Measurements from ENCODE around the gene ZNF625. TPM values are rescaled to one million over a fixed set of nuclear protein-coding genes. Genes with fewer than 3 reads are reported as not detected.

The ZNF625 gene
- total and polyA plus RNA-seq, 11 donors = 1.00 to 7.2 (median 4.0) TPM

DNA sequence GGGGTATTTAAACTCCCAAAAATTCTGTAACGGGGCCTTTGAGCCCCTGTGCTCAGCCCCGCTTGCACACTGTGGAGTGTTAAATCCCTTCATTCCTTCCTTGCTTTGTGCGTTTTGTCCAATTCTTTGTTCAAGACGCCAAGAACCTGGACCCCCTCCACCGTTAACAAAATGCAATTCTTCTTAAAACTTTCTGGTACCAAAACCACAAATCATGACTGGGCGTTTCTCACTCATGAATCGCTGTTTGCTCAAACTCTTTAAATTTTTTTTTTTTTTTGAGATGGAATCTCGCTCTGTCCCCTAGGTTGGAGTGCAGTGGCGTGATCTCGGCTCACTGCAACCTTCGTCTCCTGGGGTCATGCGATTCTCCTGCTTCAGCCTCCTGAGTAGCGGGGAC, 17.3 kb downstream of the ZNF625 start:
- Histone ChIP-seq H3K4me3 (peak overlapping the region; percentile 60 to 98 (median 86)), H3K27ac (peak overlapping the region in 6 of 12 donors; percentile 72 to 91 (median 86)), H3K36me3 (peaks cover 0 to 40% (median 31%) of the 10 kb centered on the region in 9 donors), H3K9me3 (peaks cover 0 to 7% (median 0%) of the 10 kb centered on the region in 12 donors), H3K4me1 (peaks cover 3 to 25% (median 19%) of the 10 kb centered on the region in 12 donors), H3K27me3 (no peaks in the 10 kb centered on the region)
- TF ChIP-seq POLR2A (IDR thresholded peaks at IDR 0.05) = no peak
- TF ChIP-seq, protein P1, sequence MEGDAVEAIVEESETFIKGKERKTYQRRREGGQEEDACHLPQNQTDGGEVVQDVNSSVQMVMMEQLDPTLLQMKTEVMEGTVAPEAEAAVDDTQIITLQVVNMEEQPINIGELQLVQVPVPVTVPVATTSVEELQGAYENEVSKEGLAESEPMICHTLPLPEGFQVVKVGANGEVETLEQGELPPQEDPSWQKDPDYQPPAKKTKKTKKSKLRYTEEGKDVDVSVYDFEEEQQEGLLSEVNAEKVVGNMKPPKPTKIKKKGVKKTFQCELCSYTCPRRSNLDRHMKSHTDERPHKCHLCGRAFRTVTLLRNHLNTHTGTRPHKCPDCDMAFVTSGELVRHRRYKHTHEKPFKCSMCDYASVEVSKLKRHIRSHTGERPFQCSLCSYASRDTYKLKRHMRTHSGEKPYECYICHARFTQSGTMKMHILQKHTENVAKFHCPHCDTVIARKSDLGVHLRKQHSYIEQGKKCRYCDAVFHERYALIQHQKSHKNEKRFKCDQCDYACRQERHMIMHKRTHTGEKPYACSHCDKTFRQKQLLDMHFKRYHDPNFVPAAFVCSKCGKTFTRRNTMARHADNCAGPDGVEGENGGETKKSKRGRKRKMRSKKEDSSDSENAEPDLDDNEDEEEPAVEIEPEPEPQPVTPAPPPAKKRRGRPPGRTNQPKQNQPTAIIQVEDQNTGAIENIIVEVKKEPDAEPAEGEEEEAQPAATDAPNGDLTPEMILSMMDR (IDR thresholded peaks at IDR 0.05) = no peak
- WGBS, 4 donors = 36 to 51% (median 47%) methylated on average over 13 of the region's 13 CpGs
- DNase-seq (no peak), ATAC-seq (no peak)
- intact Hi-C loops (cut with DNase I) = loop anchor here in 3 of 10 donors (5.0 to 10.0 kb wide), 4 partner anchors 54 to 344 kb away; partner anchors contain the start of genes ZNF491 (in 1 of the 3) and ZNF69 (in 1 of the 3)

DNA sequence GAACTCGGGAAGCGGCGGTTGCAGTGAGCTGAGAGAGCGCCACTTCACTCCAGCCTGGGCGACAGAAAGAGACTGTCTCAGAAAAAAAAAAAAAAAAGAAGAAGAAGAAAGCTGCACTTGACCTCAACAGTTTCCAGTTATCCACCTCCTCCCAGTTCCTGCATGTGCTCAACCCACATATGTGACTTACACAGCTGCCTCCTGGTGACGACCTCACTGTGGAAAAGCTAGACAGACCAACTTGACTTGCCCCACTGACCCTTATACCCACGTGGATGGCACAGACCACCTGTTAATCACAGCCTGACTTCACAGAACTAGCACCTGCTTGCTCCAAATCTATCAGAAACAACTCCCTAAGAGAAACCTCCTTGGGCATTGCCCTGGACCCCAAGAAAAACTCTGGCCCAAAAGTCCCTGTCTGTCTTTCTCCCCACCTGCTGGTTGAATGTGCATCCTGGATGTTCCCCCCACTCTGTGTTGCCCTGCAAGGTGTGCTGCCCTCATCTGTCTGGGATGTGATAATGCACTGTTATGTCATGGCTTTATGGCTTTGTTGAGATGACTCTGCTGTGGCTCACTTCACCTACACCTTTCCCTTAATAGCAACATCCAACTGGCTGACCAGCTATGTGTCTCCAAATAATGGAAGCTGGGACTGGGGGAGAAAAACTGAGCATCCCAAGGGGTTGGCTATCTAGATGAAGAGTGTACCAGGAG, 19.2 kb downstream of the ZNF625 start:
- peaks cover 8 to 51% (median 46%) of the 10 kb centered on the region in 9 donors for H3K36me3 ChIP-seq
- no peak for ATAC-seq

DNA sequence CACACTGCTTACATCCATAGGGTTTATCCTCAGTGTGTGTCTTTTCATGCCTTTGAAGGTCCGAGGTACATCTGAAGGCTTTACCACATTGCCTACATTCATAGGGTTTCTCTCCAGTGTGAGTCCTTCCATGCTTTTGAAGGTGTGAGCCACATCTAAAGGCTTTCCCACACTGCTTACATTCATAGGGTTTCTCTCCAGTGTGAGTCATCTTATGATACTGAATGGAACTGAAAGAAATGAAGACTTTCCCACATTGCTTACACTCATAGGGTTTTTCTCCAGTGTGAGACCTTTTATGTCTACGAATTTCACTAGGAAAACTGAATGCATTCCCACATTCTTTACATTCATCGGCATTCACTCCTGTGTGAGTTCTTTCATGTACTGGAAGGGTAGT, 23.5 kb downstream of the ZNF625 start:
- intact Hi-C loops (cut with DNase I) = loop anchor here in 2 of 10 donors (10.0 kb wide), 3 partner anchors 48 to 338 kb away; partner anchors contain the start of genes ZNF491 (in 1 of the 2) and ZNF69 (in 1 of the 2)
- Histone ChIP-seq H3K4me1 (peaks cover 0 to 3% (median 0%) of the 10 kb centered on the region in 12 donors), H3K4me3 (no peak overlapping the region), H3K27ac (no peak overlapping the region), H3K9me3 (peaks cover 0 to 56% (median 23%) of the 10 kb centered on the region in 12 donors), H3K27me3 (no peaks in the 10 kb centered on the region), H3K36me3 (peaks cover 8 to 54% (median 49%) of the 10 kb centered on the region in 9 donors)
- ATAC-seq (no peak), DNase-seq (no peak)
- WGBS, 4 donors = 95 to 98% (median 96%) methylated on average over 3 of the region's 3 CpGs
- no peak for TF ChIP-seq POLR2A (IDR thresholded peaks at IDR 0.05)
- TF ChIP-seq, protein P1 (IDR thresholded peaks at IDR 0.05) = no peak

More for the DNA sequence above, 19.2 kb downstream of the ZNF625 start:
- H3K27me3 ChIP-seq = no peaks in the 10 kb centered on the region
- intact Hi-C loops (cut with DNase I) = loop anchor here in 3 of 10 donors (5.0 to 10.0 kb wide), 4 partner anchors 53 to 343 kb away; partner anchors contain the start of genes ZNF491 (in 1 of the 3) and ZNF69 (in 1 of the 3)
- no peak overlapping the region for H3K4me3 ChIP-seq
- peaks cover 0 to 26% (median 13%) of the 10 kb centered on the region in 12 donors for H3K9me3 ChIP-seq
- H3K4me1 ChIP-seq = peaks cover 3 to 25% (median 19%) of the 10 kb centered on the region in 12 donors
- TF ChIP-seq POLR2A (IDR thresholded peaks at IDR 0.05) = no peak
- TF ChIP-seq, protein P1 (IDR thresholded peaks at IDR 0.05) = peak in 10 of 12 donors; percentile 8 to 51 (median 38)
- DNase-seq = no peak
- no peak overlapping the region for H3K27ac ChIP-seq
- 79 to 81% (median 80%) methylated on average over 7 of the region's 7 CpGs for WGBS, 4 donors

DNA sequence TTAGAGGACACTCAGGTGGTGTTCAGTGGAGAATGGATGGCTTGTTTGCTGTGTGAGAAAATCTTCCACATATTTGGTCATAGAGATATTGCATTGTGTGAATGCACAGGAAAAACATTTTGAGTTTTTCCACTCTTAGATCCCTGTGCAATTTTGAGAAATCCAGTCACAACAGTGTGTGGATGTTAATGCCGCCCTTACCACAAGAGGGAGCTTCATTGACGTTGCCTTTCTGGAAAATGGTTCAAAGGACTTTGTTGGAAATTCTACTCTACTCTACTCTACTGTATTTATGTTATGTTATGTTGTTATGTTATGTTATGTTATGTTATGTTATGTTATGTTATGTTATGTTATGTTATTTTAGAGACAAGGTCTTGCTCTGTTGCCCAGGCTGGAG, 29.8 kb downstream of the ZNF625 start:
- intact Hi-C loops (cut with DNase I) = no loop called here
- no peaks in the 10 kb centered on the region for H3K27me3 ChIP-seq
- H3K27ac ChIP-seq = no peak overlapping the region
- TF ChIP-seq POLR2A (IDR thresholded peaks at IDR 0.05) = no peak
- TF ChIP-seq, protein P1 (IDR thresholded peaks at IDR 0.05) = peak; percentile 22 to 65 (median 43)
- 22 to 38% (median 27%) methylated on average over 2 of the region's 2 CpGs for WGBS, 4 donors
- H3K4me3 ChIP-seq = no peak overlapping the region
- no peaks in the 10 kb centered on the region for H3K4me1 ChIP-seq
- ATAC-seq (no peak), DNase-seq (no peak)
- peaks cover 0 to 1% (median 0%) of the 10 kb centered on the region in 9 donors for H3K36me3 ChIP-seq
- peaks cover 0 to 27% (median 4%) of the 10 kb centered on the region in 12 donors for H3K9me3 ChIP-seq

Measured in heart left ventricle (tissue), 16 donors.